GM23248 (cell line): ENCODE data around the gene TTC23. TPM values are rescaled to one million over a fixed set of nuclear protein-coding genes. Genes with fewer than 3 reads are reported as not detected.

Experiments
- DNase-seq: peaks from one replicate; pipeline ENCODE4 v3.0.0-alpha.2; 2015
- H2AFZ ChIP-seq: fragments of 200-600 bp; sonication (generic); 2 replicates; pipeline ENCODE4 v1.6.1; 2016; ENCODE audit warnings: antibody characterized with exemption
- H3F3A ChIP-seq: fragments of 200-600 bp; sonication (generic); 2 replicates; pipeline ENCODE4 v1.6.1; 2016; ENCODE audit warnings: mild to moderate bottlenecking, antibody characterized with exemption, mixed run types; ENCODE audit not compliant: insufficient read depth
- H3K27ac ChIP-seq: fragments of 200-600 bp; sonication (generic); 2 replicates; pipeline ENCODE4 v1.5.1; 2016; ENCODE audit warnings: mild to moderate bottlenecking
- H3K27me3 ChIP-seq: fragments of 200-600 bp; sonication (generic); replicated peaks from 2 replicates; pipeline ENCODE4 v1.6.1; 2016; ENCODE audit warnings: mild to moderate bottlenecking; ENCODE audit not compliant: insufficient read depth
- H3K36me3 ChIP-seq: fragments of 200-600 bp; sonication (generic); 2 replicates; pipeline ENCODE4 v1.6.1; 2016; ENCODE audit warnings: low read depth, mild to moderate bottlenecking
- H3K4me1 ChIP-seq: fragments of 200-600 bp; sonication (generic); 2 replicates; pipeline ENCODE4 v1.6.1; 2016; ENCODE audit warnings: mild to moderate bottlenecking; ENCODE audit not compliant: insufficient read depth
- H3K4me2 ChIP-seq: fragments of 200-600 bp; sonication (generic); one replicate; pipeline ENCODE4 v1.6.1; 2016; ENCODE audit warnings: mild to moderate bottlenecking; ENCODE audit not compliant: unreplicated experiment
- H3K4me3 ChIP-seq: fragments of 200-600 bp; sonication (generic); 2 replicates; pipeline ENCODE4 v1.5.1; 2016; ENCODE audit warnings: mild to moderate bottlenecking
- H3K79me2 ChIP-seq: fragments of 200-600 bp; sonication (generic); 2 replicates; pipeline ENCODE4 v1.6.1; 2016; ENCODE audit warnings: mild to moderate bottlenecking; ENCODE audit not compliant: insufficient read depth
- H3K9ac ChIP-seq: fragments of 200-600 bp; sonication (generic); 2 replicates; pipeline ENCODE4 v1.6.1; 2016; ENCODE audit warnings: mild to moderate bottlenecking
- H3K9me2 ChIP-seq: fragments of 200-600 bp; sonication (generic); 2 replicates; pipeline ENCODE4 v1.6.1; 2016; ENCODE audit warnings: mixed run types, mild to moderate bottlenecking, moderate library complexity; ENCODE audit not compliant: insufficient read depth
- H3K9me3 ChIP-seq: fragments of 200-600 bp; sonication (generic); one replicate; pipeline ENCODE4 v1.6.1; 2017; ENCODE audit warnings: low read depth
- H4K20me1 ChIP-seq: fragments of 200-600 bp; sonication (generic); 2 replicates; pipeline ENCODE4 v1.6.0; 2016; ENCODE audit not compliant: insufficient read depth
- EZH2 ChIP-seq: fragments of 200-600 bp; sonication (generic); IDR thresholded peaks from 2 replicates; pipeline ENCODE4 v1.6.1; 2018; ENCODE audit warnings: antibody characterized with exemption, mild to moderate bottlenecking; ENCODE audit not compliant: insufficient read depth, poor library complexity, severe bottlenecking
- EZH2phosphoT487 ChIP-seq: fragments of 200-600 bp; sonication (generic); IDR thresholded peaks from 2 replicates; pipeline ENCODE4 v1.6.1; 2018; ENCODE audit warnings: antibody characterized with exemption, moderate library complexity, mild to moderate bottlenecking, low read depth; ENCODE audit not compliant: insufficient read depth
- WGBS, 2 experiments: methylation state at CpG; one replicate each; pipeline ENCODE4 v1.1.6; 2015 to 2017; ENCODE audit warnings: low lambda C conversion rate in 2 of 2, low coverage in 1 of 2; ENCODE audit errors: missing lambda C conversion rate in 2 of 2; 5-methylcytosine and 5-hydroxymethylcytosine counted together
- in situ Hi-C: fragments of 300-500 bp; cut with MboI; formaldehyde crosslinking; loops from 2 replicates; pipeline ENCODE4 v1.15.0; 2020
- polyA plus RNA-seq: library from polyadenylated mRNA; unstranded; fragments of >200 nt; fragmentation: Nextera tagmentation; extraction: Ambion mirVana; gene quantifications from 2 replicates; pipeline ENCODE4 v1.2.1, GENCODE V29; 2016
- total RNA-seq: library from RNA; depleted of rRNA; stranded (reverse); fragments of >200 nt; shearing (Covaris generic); gene quantifications from 2 replicates; pipeline ENCODE4 v1.2.3, GENCODE V29; 2014

Gene TTC23
- total and polyA plus RNA-seq, 2 experiments from 2014 or later: 10.8 to 18.6 TPM

DNA sequence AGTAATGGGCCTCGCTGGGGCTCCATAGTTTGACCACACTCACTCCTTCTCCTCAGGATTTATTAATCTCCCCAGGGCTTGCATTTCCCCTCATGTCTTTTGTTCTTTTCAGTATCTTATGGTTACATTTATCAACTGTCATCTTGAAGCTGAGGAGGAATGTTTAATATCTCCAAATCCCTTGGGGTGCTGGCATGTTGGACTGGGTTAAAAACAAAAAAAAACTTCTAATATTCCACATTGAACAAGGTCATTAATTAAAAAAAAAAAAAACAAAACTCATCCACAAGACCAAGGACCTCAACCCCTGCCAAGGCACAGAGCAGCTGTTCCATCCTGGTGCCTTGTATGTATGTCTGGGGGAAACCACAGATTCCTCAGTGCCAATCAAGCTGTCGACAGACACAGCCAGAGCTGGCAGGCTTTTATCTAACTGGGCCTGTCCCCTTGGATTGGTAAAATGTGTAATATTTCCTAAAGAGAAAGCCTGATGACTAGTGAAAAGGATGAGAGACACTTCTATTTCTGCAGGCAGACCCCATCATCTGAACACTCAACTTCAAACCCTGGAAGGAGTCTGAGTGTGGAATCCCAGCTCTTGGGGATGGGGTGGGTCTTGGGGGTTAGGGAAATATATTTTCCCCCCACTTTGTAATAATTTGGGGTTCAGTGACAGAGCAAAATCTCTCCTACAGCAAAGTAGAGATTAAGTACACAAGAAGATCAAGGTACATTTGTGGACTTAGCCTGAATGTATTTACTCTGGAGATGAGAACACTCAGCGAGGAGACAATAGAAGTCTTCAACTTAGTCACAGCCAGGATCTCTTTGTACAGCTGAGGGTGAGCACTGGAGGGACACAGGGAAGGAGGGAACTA, 69.1 kb downstream of the TTC23 start:
- H3K9me2 ChIP-seq: no peaks in the 10 kb centered on the region
- H3K36me3 ChIP-seq: no peaks in the 10 kb centered on the region
- in situ Hi-C loops: no loop called here
- DNase-seq: no peak
- H3K9ac ChIP-seq: no peak overlapping the region
- H3K4me2 ChIP-seq: no peak overlapping the region
- 67 to 70% methylated on average over 3 of the region's 3 CpGs for WGBS, 2 experiments
- no peak overlapping the region for H3K4me3 ChIP-seq
- no peak overlapping the region for H3K27ac ChIP-seq
- no peaks in the 10 kb centered on the region for H3F3A ChIP-seq
- H3K9me3 ChIP-seq: no peaks in the 10 kb centered on the region
- no peaks in the 10 kb centered on the region for H3K27me3 ChIP-seq
- H2AFZ ChIP-seq: no peak overlapping the region
- no peaks in the 10 kb centered on the region for H3K79me2 ChIP-seq
- no peak for TF ChIP-seq EZH2phosphoT487
- TF ChIP-seq EZH2: no peak
- H3K4me1 ChIP-seq: 0 out of 2 replicates have a peak, but pooled peaks cover 3% of the 10 kb centered on the region
- H4K20me1 ChIP-seq: no peaks in the 10 kb centered on the region

DNA sequence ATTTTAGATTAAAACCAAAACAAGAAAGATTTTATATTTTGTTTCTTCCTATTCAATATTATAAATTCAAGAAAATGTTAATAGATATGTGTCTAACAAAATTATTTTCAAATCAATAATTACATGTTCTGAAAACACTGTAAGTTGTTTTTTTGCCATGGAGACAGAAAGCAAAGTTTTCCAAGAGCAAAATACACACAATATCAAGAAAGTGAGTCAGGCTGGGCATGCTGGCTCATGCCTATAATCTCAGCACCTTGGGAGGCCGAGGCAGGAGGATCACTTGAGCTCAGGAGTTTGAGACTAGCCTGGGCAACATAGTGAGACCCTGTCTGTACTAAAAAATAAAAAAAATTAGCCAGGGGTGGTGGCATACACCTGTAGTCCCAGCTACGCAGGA, 71.7 kb downstream of the TTC23 start:
- TF ChIP-seq EZH2phosphoT487 (no peak), EZH2 (no peak)
- Histone ChIP-seq H3F3A (no peaks in the 10 kb centered on the region), H3K4me1 (0 out of 2 replicates have a peak, but pooled peaks cover 3% of the 10 kb centered on the region), H2AFZ (no peak overlapping the region), H3K36me3 (no peaks in the 10 kb centered on the region), H3K9me2 (no peaks in the 10 kb centered on the region), H3K9ac (no peak overlapping the region), H3K4me2 (no peak overlapping the region), H3K4me3 (no peak overlapping the region), H3K27me3 (no peaks in the 10 kb centered on the region), H3K9me3 (no peaks in the 10 kb centered on the region), H4K20me1 (no peaks in the 10 kb centered on the region), H3K27ac (no peak overlapping the region), H3K79me2 (no peaks in the 10 kb centered on the region)
- 66 to 67% methylated on average over 2 of the region's 2 CpGs for WGBS, 2 experiments
- DNase-seq: peak; percentile 13
- in situ Hi-C loops: no loop called here

- TF ChIP-seq EZH2phosphoT487 (no peak), EZH2 (no peak)
- Histone ChIP-seq H3K4me1 (0 out of 2 replicates have a peak, but pooled peaks cover 3% of the 10 kb centered on the region), H3K36me3 (no peaks in the 10 kb centered on the region), H3K9me3 (no peaks in the 10 kb centered on the region), H3K4me2 (no peak overlapping the region), H2AFZ (no peak overlapping the region), H3K27ac (no peak overlapping the region), H3K79me2 (no peaks in the 10 kb centered on the region), H3K4me3 (no peak overlapping the region), H3K27me3 (no peaks in the 10 kb centered on the region), H3F3A (no peaks in the 10 kb centered on the region), H3K9ac (no peak overlapping the region), H4K20me1 (no peaks in the 10 kb centered on the region), H3K9me2 (no peaks in the 10 kb centered on the region)
- peak; percentile 29 for DNase-seq
- WGBS, 2 experiments: 91 to 98% methylated on average over 2 of the region's 2 CpGs
- in situ Hi-C loops: no loop called here
These were observed 72.6 kb downstream of the TTC23 start for GRCh38 chr15:99176757-99177156.

DNA sequence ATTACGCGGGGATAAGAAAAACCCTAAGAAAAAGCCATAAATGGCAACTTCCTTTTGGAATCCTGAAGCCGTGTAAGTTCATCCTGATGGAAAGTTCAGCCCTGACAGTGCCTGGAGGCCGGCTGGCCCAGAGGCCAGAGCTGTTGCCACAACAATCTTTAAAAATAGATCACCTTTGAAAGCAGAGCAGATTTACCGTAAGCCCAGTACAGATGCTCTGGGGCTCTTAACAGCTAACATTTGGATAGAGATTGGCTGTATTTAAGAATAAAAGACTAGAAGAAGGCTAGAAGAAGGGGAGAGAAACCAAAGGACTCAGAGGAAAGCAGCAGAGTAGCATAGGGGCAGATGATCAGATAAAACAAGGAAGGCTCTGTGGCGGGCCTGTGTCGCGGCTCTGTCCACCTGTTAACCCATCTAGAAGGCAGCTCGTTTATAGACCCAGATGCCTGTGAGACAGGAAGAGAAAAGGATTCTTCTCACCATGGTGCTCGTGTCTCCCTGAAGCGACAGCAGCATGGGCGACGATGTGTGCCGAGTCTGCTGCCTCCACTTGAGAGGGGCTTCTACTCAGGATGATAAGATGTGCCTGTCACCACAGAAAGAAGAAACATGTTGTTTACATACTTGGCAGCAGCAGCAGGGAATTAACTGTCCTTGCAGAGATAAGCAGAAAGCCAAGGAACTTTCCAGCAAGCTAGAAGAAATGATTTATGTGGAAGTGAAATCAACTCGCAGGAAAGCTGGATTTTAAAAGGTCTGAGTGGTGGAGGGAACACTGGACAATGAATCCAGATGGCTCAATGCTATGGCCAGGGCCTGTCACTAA, 74.6 kb downstream of the TTC23 start:
- in situ Hi-C loops: no loop called here
- no peak overlapping the region for H2AFZ ChIP-seq
- no peak for DNase-seq
- H3K27me3 ChIP-seq: no peaks in the 10 kb centered on the region
- peaks cover 9% of the 10 kb centered on the region for H3K4me1 ChIP-seq
- H3K9ac ChIP-seq: no peak overlapping the region
- no peaks in the 10 kb centered on the region for H3K36me3 ChIP-seq
- H3K79me2 ChIP-seq: no peaks in the 10 kb centered on the region
- WGBS, 2 experiments: 88% methylated on average over 15 of the region's 15 CpGs
- no peak overlapping the region for H3K4me2 ChIP-seq
- no peaks in the 10 kb centered on the region for H4K20me1 ChIP-seq
- H3K9me2 ChIP-seq: no peaks in the 10 kb centered on the region
- TF ChIP-seq EZH2phosphoT487 (no peak), EZH2 (no peak)
- no peak overlapping the region for H3K4me3 ChIP-seq
- H3K9me3 ChIP-seq: no peaks in the 10 kb centered on the region
- H3F3A ChIP-seq: peaks cover 13% of the 10 kb centered on the region
- no peak overlapping the region for H3K27ac ChIP-seq
